ENCODE results near the gene DST. TPM values are rescaled to one million over a fixed set of nuclear protein-coding genes. Genes with fewer than 3 reads are reported as not detected.

The DST gene
- polyA plus RNA-seq, 1 experiment: 80.6 TPM

DNA sequence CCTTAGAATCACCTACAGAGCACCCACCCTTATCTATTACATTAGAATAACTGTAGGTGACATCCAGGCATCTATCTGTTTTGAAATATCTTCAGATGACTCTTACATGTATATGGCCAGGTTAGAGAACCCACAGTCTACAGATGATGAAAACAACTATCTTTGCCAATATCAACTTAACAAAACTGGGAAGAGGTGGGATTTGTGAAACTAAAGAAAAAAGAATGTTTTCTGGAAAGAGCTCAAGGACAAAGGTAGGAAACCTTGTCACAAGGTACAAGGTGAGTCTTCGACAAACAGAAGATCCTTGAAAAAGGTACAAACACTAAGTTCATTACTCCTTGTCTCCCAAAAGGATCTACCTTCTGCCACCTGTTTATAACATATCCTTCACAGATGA is 47.0 kb upstream of the DST start:
- ChIA-PET POLR2A (interaction anchor here (0.6 kb wide), 1 partner anchor 21 kb away, joined by 15 read pairs; no protein-coding TSS in a partner anchor), CTCF (interaction anchor here (1.1 kb wide), 2 partner anchors 8 to 31 kb away, joined by 3 to 4 read pairs; no protein-coding TSS in a partner anchor)
- no peak for DNase-seq (ENCODE audit: low read depth)
- TF ChIP-seq, protein P1, sequence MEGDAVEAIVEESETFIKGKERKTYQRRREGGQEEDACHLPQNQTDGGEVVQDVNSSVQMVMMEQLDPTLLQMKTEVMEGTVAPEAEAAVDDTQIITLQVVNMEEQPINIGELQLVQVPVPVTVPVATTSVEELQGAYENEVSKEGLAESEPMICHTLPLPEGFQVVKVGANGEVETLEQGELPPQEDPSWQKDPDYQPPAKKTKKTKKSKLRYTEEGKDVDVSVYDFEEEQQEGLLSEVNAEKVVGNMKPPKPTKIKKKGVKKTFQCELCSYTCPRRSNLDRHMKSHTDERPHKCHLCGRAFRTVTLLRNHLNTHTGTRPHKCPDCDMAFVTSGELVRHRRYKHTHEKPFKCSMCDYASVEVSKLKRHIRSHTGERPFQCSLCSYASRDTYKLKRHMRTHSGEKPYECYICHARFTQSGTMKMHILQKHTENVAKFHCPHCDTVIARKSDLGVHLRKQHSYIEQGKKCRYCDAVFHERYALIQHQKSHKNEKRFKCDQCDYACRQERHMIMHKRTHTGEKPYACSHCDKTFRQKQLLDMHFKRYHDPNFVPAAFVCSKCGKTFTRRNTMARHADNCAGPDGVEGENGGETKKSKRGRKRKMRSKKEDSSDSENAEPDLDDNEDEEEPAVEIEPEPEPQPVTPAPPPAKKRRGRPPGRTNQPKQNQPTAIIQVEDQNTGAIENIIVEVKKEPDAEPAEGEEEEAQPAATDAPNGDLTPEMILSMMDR (IDR thresholded peaks at IDR 0.05; ENCODE audit: insufficient read depth, low read depth, low read length): no peak
- Histone ChIP-seq H3K4me3 (ENCODE audit: low read depth, low read length) (no peak overlapping the region), H3K27me3 (ENCODE audit: control insufficient read depth, insufficient read depth, low read length) (no peaks in the 10 kb centered on the region), H3K36me3 (ENCODE audit: control insufficient read depth, insufficient read depth, low read length) (no peaks in the 10 kb centered on the region)

DNA sequence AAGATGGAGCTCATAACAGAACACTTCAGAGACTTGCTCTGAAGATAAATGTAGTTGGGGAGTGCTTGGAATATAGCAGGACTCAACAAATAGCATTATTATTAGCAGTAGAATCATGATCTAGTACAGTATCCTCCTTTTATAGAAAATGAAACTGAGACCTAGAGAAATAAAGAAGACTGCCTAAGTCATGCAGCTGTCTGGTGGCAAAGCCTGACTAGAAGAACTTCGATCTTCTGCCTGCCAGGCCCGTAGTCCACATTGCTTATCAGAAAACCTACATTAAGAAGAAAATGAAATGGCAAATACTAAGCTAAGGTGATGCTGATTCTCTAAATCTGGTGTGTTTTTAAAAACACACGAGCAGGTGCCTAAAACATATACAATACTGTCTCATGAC is 46.4 kb upstream of the DST start:
- POLR2A ChIA-PET: no interaction called here
- DNase-seq (ENCODE audit: low read depth): no peak
- CTCF ChIA-PET: interaction anchor here (0.7 to 1.1 kb wide), 3 partner anchors 9 to 20 kb away, joined by 3 read pairs; no protein-coding TSS in a partner anchor
- Histone ChIP-seq H3K36me3 (ENCODE audit: control insufficient read depth, insufficient read depth, low read length) (no peaks in the 10 kb centered on the region), H3K4me3 (ENCODE audit: low read depth, low read length) (no peak overlapping the region), H3K27me3 (ENCODE audit: control insufficient read depth, insufficient read depth, low read length) (no peaks in the 10 kb centered on the region)
- TF ChIP-seq, protein P1 (IDR thresholded peaks at IDR 0.05; ENCODE audit: insufficient read depth, low read depth, low read length): no peak

DNA sequence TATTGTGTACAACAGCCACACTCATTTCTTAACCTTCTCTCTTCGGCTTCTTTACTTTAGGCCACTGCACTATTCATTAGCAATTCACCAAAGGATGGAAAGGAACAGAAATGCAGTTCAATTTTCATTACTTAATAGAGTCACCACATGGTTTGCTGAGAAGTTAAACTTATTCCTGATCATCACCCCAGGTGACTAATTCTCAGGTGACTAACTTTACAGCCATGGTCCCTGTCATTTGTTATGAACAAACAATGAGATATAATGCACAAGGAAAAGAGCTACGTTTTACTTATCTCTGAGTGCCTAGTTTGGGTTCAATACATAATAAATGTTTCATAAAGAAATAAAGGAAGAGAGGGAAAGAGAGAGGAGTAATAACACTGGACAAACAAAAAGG is 45.8 kb upstream of the DST start:
- POLR2A ChIA-PET: no interaction called here

DNA sequence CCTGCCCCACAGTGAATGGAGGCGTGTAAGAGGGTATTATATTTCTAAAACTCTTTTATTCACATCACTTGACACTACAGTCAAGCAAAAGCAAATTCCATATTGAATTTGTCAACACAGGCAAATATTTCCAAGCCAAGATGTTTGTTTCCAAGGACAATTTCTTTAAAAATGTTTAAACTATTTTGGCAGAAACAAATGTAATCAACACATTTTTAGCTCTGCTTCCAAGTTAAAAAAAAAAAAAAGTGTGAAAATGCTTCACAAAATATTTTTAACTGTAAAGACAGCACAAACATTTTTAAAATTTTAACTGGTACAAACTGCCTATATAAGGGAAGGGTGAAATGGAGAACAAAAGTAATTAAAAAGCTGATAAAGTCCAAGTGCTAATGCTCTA is 44.9 kb upstream of the DST start:
- Histone ChIP-seq H3K36me3 (ENCODE audit: control insufficient read depth, insufficient read depth, low read length) (no peaks in the 10 kb centered on the region), H3K27me3 (ENCODE audit: control insufficient read depth, insufficient read depth, low read length) (no peaks in the 10 kb centered on the region), H3K4me3 (ENCODE audit: low read depth, low read length) (no peak overlapping the region)
- DNase-seq (ENCODE audit: low read depth): no peak
- ChIA-PET POLR2A (no interaction called here), CTCF (interaction anchor here (0.7 kb wide), 1 partner anchor 10 kb away, joined by 3 read pairs; no protein-coding TSS in a partner anchor)
- TF ChIP-seq, protein P1 (IDR thresholded peaks at IDR 0.05; ENCODE audit: insufficient read depth, low read depth, low read length): no peak

More for the DNA sequence above, 45.8 kb upstream of the DST start:
- H3K4me3 ChIP-seq (ENCODE audit: low read depth, low read length): no peak overlapping the region
- CTCF ChIA-PET: interaction anchor here (0.7 to 1.1 kb wide), 3 partner anchors 9 to 20 kb away, joined by 3 read pairs; no protein-coding TSS in a partner anchor
- H3K27me3 ChIP-seq (ENCODE audit: control insufficient read depth, insufficient read depth, low read length): no peaks in the 10 kb centered on the region
- no peaks in the 10 kb centered on the region for H3K36me3 ChIP-seq (ENCODE audit: control insufficient read depth, insufficient read depth, low read length)
- no peak for DNase-seq (ENCODE audit: low read depth)
- TF ChIP-seq, protein P1 (IDR thresholded peaks at IDR 0.05; ENCODE audit: insufficient read depth, low read depth, low read length): no peak

DNA sequence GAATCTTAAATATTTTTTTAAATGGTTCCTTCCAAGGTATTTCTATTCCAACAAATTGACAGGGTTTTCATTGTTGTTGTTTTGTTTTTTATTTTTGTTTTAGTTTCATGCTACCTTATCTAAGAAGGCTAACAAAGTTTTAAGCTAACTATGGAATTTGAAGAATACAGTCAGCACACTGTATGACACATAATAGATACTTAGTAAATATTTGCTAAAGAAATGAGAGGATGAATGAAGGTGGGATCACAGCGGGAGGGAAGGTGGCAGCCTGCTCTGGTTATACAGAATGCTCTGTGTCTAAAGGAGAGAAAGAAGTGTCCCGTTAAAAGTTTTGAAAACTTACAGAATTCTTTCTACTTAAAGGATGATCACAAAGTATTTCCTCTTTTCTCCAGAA is 43.7 kb upstream of the DST start:
- Histone ChIP-seq H3K27me3 (ENCODE audit: control insufficient read depth, insufficient read depth, low read length) (no peaks in the 10 kb centered on the region), H3K4me3 (ENCODE audit: low read depth, low read length) (no peak overlapping the region), H3K36me3 (ENCODE audit: control insufficient read depth, insufficient read depth, low read length) (no peaks in the 10 kb centered on the region)
- ChIA-PET CTCF (no interaction called here), POLR2A (interaction anchor here (0.5 kb wide), 1 partner anchor 165 kb away, joined by 4 read pairs; no protein-coding TSS in a partner anchor)
- TF ChIP-seq, protein P1 (IDR thresholded peaks at IDR 0.05; ENCODE audit: insufficient read depth, low read depth, low read length): no peak
- no peak for DNase-seq (ENCODE audit: low read depth)
